GM18909 (cell line): ENCODE measurements around the gene TRMU.
"Not testable (repeated sequence)": the region's sequence is repeated elsewhere in the genome, so short reads cannot be mapped to it uniquely, and the experiment has no call there.

ENCODE experiments used
- ATAC-seq: cut with Tn5 transposase; IDR thresholded peaks from one replicate; pipeline ENCODE4 v1.9.1; 2021; ENCODE audit warnings: mild to moderate bottlenecking; ENCODE audit not compliant: unreplicated experiment, poor library complexity

TRMU gene

DNA sequence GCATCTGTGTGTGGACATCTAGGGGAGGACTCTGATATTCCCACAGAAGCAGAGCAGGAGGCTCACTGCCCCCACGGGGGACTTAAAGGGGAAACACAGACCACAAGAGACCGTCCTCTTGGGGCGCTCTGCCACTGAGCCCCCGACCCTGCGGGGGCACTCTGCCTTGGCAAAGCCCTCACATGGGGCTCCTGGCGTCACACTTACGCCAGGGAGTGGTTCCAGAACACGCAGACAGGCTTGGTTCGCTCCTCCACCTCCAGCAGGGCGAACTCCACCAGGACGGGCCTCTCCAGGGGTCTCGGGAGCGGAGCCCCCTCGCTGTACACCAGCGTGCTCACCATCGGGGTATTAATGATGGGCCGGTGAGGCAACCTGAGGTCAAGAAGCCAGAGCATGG lies 45.1 kb downstream of the TRMU start:
- no peak for ATAC-seq

DNA sequence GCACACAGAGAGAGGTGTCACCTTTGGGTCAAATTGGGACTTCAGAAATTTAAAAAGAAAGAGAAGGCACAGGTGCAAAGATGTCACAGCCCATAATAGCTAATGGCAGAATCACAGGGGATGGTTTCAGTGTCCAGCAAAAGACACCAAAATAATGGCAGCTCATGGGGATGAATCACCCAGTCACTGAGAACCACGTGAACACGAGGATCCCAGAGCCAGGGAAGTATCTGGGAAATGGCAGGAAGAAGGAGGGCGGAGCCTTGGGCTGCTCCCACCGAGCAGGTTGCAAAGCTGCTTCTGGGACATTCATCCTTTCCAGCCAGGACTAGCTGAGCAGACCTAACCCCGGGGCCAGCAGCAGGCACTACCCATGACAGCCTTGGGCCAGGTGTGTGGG lies 45.6 kb downstream of the TRMU start:
- no peak for ATAC-seq

- no peak for ATAC-seq
Measured at GRCh38 chr22:46381731-46382130, 46.2 kb downstream of the TRMU start.

- no peak for ATAC-seq
Measured at GRCh38 chr22:46382524-46382923, 47.0 kb downstream of the TRMU start.

GRCh38 chr22:46386312-46386711 lies 50.8 kb downstream of the TRMU start:
- no peak for ATAC-seq

DNA sequence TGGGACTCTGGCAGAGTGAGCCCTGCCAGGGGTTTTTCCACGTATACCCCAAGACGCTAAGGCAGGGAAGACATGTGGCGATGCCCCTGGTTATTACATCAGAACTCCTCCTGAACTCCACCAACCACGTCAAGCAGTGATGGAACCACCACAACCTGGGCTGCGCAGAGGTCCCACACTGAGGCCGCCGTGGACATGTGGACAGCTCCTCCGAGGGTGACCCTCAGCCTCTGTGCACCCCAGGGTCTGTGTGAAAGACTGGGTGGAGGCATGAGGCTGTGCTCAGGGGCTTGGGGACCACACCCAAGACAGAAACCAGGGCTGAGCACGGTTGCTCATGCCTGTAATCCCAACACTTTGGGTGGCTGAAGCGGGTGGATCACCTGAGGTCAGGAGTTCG lies 52.2 kb downstream of the TRMU start:
- no peak for ATAC-seq

DNA sequence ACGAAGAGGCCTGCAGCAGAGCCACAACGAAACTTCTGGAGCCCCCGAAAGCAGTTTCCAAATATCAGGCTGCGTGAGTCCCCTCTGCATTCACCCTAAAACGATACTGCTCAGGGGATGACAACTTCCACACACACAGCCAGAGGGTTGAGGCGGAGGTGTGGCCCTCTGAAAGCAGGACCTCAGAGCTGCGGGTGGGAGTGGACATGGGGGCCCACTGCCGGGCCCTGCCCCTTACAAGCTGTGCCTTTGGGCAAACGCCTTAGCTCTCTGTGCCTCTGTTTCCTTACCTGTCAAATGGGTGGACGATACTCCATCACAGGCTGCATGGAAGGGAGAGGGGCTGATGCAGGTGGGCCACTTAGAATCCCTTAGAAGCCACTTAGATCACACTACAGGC lies 53.1 kb downstream of the TRMU start:
- ATAC-seq = no peak

DNA sequence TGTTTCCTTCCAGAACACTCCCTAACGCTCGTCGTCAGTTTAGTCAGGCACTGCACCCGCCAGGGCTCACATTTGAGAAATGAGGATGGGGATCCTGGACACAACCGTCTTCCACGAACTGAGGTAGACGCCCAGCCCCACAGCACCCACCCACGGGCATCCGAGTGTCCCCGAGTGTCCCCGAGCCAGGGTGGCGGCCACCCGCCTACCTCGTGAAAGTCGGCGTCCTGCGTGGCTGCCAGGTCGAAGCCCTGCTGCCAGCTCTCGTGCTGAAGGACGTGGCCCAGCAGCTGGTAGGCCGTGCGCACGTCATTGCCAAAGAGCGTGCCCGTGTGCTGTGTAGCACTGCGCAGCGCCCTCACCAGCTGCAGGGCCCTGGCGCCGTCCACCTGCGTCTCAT lies 53.6 kb downstream of the TRMU start:
- ATAC-seq = no peak

DNA sequence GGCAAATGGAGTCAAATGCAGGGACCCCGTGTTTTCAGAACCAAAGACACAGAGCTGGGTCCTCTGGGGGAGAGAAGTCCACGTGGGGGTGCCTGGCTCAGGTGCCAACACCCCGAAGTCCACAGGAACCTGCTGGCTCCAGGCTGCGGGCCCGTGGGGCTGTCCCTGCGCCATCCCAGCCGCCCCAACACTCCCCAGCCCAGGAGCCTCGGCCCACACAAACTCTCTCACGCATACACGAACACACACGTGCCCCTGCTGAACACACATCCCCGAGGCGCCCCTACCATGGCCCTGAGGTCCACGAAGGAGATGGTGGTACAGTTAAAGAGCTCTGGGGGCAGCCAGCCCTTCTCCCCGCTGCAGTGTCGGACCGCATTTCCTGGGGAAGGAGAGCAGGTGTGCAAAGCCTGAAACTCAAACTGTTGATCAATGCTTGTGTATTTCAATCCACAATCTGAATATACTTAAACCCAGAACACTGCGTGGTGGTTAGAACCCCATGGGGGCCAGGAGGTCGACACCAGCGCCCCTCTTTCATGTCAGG lies 54.7 kb downstream of the TRMU start:
- ATAC-seq = no peak

DNA sequence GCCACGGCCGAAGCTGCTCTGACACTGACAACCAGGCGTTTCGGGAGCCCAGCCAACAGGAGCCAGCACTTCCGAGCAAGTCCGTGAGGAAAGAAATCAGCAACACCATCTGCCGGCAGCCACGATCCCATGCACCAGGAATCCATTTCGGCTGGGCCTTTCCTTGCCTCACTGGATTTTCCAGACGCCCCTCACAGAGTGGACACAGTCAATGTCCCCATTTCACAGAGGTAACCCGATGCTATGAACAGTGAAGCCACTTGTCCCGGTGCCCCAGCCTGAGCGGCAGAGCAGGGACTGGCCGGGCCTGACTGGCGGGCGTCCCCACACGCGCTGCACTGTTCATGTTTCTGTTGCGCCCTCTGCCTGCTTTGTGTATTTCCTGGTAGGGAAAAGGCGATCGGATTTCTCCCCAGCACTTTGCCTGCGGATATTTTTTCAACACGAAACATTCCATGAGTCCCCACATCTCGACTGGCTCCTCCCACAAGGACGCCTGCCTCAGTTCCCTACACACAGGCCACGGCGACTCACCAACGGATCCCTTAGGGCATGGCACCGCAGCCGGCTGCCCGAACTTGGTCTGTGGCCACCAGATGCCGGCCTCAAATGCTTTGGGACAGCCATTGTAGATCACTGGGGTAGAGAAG lies 55.3 kb downstream of the TRMU start:
- no peak for ATAC-seq

DNA sequence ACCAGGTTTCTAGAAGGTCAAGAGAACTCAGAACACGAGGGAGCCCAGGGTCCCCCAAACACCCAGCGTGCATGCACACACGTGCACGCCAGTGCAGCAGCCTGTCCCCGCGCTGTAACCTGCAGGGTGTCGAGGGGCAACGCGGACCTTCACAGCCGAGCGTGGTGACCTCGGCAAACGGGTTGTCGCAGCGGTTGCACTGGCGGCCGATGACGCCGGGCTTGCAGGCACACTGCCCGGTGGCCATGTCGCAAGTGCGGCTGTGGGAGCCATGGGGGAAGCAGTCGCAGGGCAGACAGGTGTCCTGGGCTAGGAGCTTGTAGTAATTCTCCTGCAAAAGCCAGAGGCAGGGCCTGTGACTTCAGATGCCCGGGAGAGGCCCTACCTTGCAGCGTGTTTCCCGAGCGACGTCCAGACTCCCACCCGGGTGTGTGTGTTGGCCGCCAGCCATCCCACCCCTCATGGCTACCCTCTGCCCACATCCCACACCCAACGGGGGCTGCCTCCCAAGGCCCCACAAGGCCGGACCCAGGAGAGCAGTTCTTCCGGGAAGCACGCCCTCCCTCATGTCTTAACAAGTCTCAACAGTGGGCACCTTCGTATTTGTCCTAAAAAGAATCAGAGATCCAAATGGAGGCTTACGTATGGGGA lies 56.1 kb downstream of the TRMU start:
- no peak for ATAC-seq

DNA sequence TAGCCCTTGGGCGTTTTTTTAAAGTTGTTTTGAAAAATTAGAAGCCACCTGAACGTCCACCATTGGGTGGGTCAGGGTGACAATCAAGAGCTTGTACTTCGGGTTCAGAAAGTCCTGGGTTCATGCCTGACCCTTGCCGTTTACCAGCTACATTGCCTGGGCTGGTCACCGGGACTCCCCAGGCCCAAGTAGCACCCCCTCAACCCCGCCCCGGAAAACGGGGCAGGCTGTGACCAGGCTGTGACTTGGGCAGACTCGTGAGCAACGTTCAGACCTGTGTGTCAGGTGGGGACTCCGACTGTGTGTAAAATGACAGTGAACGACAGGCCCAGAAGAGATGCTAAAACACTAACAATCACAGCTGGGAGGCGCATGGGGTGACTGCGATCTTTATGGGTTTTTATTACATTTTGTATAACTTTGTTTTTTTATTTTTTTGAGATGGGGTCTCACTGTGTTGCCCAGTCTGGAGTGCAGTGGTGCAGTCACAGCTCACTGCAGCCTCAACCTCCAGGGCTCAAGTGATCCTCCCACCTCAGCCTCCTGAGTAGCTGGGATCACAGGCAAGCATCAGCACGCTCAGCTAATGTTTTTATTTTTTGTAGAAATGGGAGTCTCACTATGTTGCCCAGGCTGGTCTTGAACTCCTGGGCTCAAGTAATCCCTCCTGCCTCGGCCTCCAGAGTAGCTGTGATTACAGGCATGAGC lies 56.8 kb downstream of the TRMU start:
- no peak for ATAC-seq

- no peak for ATAC-seq
Measured at GRCh38 chr22:46393873-46394272, 58.4 kb downstream of the TRMU start.

DNA sequence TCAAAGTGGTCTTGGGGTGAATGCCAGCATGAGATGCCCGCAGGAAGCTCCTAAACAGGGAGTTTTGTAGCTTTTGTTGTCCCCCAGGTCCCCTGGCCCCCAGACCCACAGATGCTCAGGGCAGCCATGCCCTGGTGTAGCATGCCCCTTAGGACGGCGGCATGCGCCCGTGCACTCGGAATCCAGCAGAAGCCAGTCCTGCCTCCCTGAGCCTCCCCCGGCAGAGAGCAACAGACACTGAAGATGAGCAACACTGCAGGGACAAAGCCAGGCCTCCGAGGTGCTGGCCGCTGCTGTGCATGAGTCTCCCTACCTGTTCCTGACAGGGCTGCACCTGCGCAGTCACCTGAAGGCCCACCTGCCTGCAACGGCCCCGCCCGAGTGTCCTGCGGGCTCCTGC lies 59.1 kb downstream of the TRMU start:
- no peak for ATAC-seq

DNA sequence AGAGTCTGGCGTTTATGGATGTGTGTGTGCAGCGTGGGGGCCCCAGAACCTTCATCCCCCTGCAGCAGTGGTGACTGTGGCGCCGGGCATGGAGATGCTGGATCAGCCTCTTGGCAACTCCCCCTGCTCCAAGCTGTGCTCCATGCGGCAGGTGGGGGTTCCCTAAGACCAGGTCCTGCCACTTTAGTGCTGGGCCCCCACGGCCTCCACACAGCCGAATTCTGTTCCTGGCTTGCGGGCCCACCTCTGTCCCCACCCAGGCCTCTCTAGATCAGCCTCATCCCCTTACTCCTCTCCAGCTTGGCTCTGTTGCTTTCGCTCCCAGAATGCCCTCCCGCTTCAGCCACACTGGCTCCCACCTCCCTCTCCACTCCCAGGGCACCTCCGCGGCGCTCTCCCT lies 59.6 kb downstream of the TRMU start:
- ATAC-seq = no peak

- not testable (repeated sequence) for ATAC-seq
Measured at GRCh38 chr22:46397049-46397448, 61.5 kb downstream of the TRMU start.

GRCh38 chr22:46397514-46397913 lies 62.0 kb downstream of the TRMU start:
- no peak for ATAC-seq

GRCh38 chr22:46397951-46398350 lies 62.4 kb downstream of the TRMU start:
- no peak for ATAC-seq

- no peak for ATAC-seq
Measured at GRCh38 chr22:46399251-46400024, 63.9 kb downstream of the TRMU start.

GRCh38 chr22:46401370-46401769 lies 65.9 kb downstream of the TRMU start:
- no peak for ATAC-seq

- no peak for ATAC-seq
Measured at GRCh38 chr22:46402505-46402904, 67.0 kb downstream of the TRMU start.
